Kidney epithelial cell (primary cell): ENCODE results near the gene STX8. TPM values are rescaled to one million over a fixed set of nuclear protein-coding genes. Genes with fewer than 3 reads are reported as not detected.

ENCODE experiments used
- DNase-seq: peaks from one replicate; pipeline ENCODE4 v3.0.0-alpha.2; 2010; ENCODE audit warnings: low read depth
- H3K27me3 ChIP-seq: 2 replicates; pipeline ENCODE4 v1.6.0; 2011; ENCODE audit warnings: low read length; ENCODE audit not compliant: control insufficient read depth, insufficient read depth
- H3K36me3 ChIP-seq: 2 replicates; pipeline ENCODE4 v1.5.1; 2011; ENCODE audit warnings: low read length; ENCODE audit not compliant: control insufficient read depth, insufficient read depth
- H3K4me3 ChIP-seq: 2 replicates; pipeline ENCODE4 v1.5.1; 2011; ENCODE audit warnings: low read depth, mild to moderate bottlenecking, control low read depth, low read length
- total RNA-seq: library from RNA; depleted of rRNA; stranded (reverse); fragments of >200 nt; gene quantifications from 2 replicates; pipeline ENCODE4 v1.2.3, GENCODE V29; 2015
- TF ChIP-seq, protein P1 (sequence below): IDR thresholded peaks from 2 replicates; pipeline ENCODE4 v1.5.1; 2011; ENCODE audit warnings: mild to moderate bottlenecking, moderate library complexity, low read length, control low read depth, inconsistent platforms; ENCODE audit not compliant: insufficient read depth, poor library complexity, severe bottlenecking

The STX8 gene
- total RNA-seq, 1 donor from 2014 or later, result 76.3 TPM

DNA sequence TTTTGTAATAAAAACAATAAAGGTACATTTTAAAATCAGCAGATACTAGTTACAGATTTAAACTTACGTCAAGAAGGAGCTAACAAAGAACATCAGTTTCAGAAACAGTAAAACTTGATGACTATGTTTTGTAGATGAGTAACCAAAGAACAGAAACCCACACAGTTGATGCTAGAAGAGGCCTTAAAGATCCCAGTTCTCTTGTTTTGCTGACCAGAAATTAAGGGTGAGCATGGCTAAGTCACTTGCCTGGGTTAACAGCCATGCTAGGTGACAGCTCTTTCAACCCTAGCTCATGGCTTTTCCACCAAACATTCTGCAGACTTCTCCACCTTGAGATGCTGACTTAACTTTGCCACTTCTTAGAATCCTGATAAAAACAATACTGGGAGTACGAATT is 26.4 kb downstream of the STX8 start:
- Histone ChIP-seq H3K4me3 (no peak overlapping the region), H3K36me3 (no peaks in the 10 kb centered on the region), H3K27me3 (no peaks in the 10 kb centered on the region)
- DNase-seq, result no peak
- TF ChIP-seq, protein P1, sequence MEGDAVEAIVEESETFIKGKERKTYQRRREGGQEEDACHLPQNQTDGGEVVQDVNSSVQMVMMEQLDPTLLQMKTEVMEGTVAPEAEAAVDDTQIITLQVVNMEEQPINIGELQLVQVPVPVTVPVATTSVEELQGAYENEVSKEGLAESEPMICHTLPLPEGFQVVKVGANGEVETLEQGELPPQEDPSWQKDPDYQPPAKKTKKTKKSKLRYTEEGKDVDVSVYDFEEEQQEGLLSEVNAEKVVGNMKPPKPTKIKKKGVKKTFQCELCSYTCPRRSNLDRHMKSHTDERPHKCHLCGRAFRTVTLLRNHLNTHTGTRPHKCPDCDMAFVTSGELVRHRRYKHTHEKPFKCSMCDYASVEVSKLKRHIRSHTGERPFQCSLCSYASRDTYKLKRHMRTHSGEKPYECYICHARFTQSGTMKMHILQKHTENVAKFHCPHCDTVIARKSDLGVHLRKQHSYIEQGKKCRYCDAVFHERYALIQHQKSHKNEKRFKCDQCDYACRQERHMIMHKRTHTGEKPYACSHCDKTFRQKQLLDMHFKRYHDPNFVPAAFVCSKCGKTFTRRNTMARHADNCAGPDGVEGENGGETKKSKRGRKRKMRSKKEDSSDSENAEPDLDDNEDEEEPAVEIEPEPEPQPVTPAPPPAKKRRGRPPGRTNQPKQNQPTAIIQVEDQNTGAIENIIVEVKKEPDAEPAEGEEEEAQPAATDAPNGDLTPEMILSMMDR, result no peak

DNA sequence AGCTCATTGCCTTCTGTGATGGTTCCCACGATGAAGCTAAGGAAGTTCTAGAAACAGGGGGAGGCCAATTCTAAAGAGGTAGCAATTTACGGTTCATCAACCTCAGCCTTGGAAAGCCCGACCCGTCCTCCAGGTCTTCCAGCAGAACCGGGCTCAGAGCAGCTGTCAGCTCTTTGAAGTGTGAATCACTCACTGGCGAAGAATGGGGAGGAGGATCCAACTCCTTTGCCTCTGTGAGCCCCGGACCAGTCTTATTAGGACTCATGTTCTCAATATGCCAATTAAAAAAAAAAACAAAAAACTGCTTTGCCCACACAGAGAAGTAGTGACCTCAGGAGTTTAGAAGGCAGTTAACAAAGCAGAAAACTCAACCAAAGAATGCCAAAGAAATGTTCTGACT is 31.4 kb downstream of the STX8 start:
- no peak overlapping the region for H3K4me3 ChIP-seq
- TF ChIP-seq, protein P1, result no peak
- no peaks in the 10 kb centered on the region for H3K36me3 ChIP-seq
- no peaks in the 10 kb centered on the region for H3K27me3 ChIP-seq
- DNase-seq, result peak; percentile 79

DNA sequence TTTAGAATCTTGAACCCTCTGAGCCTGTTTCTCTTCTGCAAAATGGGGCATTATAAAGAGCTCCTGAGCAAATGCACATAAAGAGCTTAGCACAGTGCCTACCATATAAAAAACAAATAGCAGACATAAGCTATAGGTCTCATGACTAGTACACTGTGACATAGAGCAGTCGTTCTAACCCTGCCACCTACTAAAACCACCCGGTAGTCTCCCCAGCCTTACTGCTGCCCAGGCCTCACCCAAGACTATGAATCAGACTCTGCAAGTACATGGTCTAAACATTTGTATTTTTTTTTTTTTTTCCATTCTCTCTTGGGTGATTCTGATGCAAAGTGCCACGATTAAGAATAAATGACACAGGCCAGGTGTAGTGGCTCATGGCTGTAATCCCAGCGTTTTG is 33.9 kb downstream of the STX8 start:
- DNase-seq, result no peak
- H3K4me3 ChIP-seq, result no peak overlapping the region
- H3K27me3 ChIP-seq, result no peaks in the 10 kb centered on the region
- H3K36me3 ChIP-seq, result no peaks in the 10 kb centered on the region
- TF ChIP-seq, protein P1, result no peak

DNA sequence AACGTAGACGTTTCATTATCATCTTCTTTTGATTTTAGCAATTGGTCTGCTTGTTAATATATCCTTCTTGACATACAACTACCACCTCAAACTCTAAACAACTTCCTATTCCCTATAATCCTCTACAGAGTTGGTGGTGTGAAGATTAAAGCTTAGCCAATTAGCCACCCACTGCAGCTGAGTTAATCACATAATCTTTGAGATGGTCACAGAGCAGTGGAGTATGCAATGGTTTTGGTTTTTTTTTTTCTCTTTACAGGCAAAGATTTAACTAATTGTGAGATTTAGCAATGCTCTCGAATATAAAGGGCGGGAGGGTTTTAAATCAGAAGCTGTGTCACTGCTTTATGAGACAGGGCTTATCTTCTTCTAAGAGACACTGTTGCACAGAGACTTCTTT is 37.0 kb downstream of the STX8 start:
- H3K36me3 ChIP-seq, result no peaks in the 10 kb centered on the region
- TF ChIP-seq, protein P1, result no peak
- no peaks in the 10 kb centered on the region for H3K27me3 ChIP-seq
- no peak overlapping the region for H3K4me3 ChIP-seq
- DNase-seq, result no peak

DNA sequence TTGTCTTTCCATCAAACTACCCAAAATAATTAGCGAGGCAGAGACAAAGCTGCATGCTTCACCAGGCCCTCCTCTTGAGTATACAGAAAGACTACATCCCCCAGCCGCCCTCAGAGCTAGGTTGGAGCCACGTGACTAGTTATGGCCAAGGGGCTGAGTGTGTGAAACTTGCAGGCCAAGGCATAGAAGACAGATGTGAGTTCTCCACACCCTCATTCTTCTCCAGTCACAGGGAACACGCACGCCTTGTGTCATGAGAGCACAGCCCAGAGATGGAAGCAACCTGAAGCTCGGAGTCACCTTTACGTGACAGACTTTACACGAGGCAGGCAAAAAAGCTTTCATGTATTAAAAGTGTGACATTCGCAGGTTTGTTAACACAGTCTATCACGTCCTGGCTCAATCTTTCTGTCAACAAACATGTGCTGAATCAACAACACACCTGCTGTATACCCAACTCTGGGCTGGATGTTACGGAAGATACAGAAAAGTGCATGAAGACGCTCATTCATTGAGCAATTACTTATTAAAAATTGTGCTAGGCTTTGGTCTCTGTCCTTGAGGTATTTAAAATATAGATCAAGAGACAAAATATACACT is 38.3 kb downstream of the STX8 start:
- Histone ChIP-seq H3K4me3 (no peak overlapping the region), H3K27me3 (no peaks in the 10 kb centered on the region), H3K36me3 (no peaks in the 10 kb centered on the region)
- TF ChIP-seq, protein P1, result no peak
- DNase-seq, result no peak

DNA sequence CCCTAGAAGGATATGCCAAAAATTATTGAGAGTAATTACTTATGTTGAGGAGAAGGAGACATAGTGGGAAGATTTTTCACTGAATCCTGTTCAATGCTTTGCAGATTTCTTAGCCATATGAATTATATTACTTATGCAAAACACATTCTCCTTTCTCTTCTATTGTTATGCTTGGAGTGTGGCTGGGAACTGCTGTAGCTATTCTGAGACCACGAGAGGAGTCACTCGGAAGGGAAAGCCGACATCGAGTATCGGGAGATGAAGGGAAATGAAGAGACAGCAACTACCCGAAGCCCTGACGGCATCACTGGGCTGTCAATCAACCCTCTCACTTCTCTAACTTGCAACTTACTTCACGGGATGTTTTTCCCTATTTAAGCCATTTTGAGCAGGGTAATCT is 39.6 kb downstream of the STX8 start:
- Histone ChIP-seq H3K4me3 (no peak overlapping the region), H3K27me3 (no peaks in the 10 kb centered on the region), H3K36me3 (no peaks in the 10 kb centered on the region)
- TF ChIP-seq, protein P1, result no peak
- DNase-seq, result no peak
